Right lobe of liver (tissue), 6 donors: Measurements from ENCODE around the gene RIC1. TPM values are rescaled to one million over a fixed set of nuclear protein-coding genes. Genes with fewer than 3 reads are reported as not detected.
A peak's percentile ranks its signal among the peaks of the same experiment; 100 is the strongest.

Experiments used
- ATAC-seq, 4 donors: fragments of 200-7000 bp; cut with Tn5 transposase; one replicate each; pipeline ENCODE4 v1.9.1; 2020; ENCODE audit warnings: mild to moderate bottlenecking in 4 of 4, moderate library complexity in 4 of 4
- DNase-seq, 3 donors: peaks; one replicate each; pipeline ENCODE4 v3.0.0-alpha.2; 2020
- H3K27ac ChIP-seq, 3 donors: fragments of 200-600 bp; one replicate each; pipeline ENCODE4 v1.8.0; 2022
- H3K27me3 ChIP-seq, 2 donors: fragments of 200-600 bp; one replicate each; pipeline ENCODE4 v1.8.0; 2022
- H3K36me3 ChIP-seq, 4 donors: fragments of 200-600 bp; sonication (generic) in 1 of 4; one replicate each; pipeline versions ENCODE4 v1.5.1 to v1.8.0; 2017 to 2022; ENCODE audit warnings: control low read depth in 1 of 4
- H3K4me1 ChIP-seq, 4 donors: fragments of 200-600 bp; sonication (generic) in 1 of 4; one replicate each; pipeline versions ENCODE4 v1.5.1 to v1.8.0; 2017 to 2022; ENCODE audit warnings: control low read depth in 1 of 4
- H3K4me3 ChIP-seq, 3 donors: fragments of 200-600 bp; one replicate each; pipeline ENCODE4 v1.8.0; 2022
- H3K9me3 ChIP-seq, 4 donors: fragments of 200-600 bp; sonication (generic) in 1 of 4; one replicate each; pipeline versions ENCODE4 v1.5.1 to v1.8.0; 2017 to 2022; ENCODE audit warnings: control low read depth in 1 of 4
- POLR2A ChIP-seq: fragments of 450-650 bp; IDR thresholded peaks from one replicate; pipeline ENCODE4 v1.6.1; 2017; ENCODE audit warnings: antibody characterized with exemption, mild to moderate bottlenecking
- WGBS: methylation state at CpG from one replicate; pipeline ENCODE4 v1.1.6; 2018; ENCODE audit warnings: low coverage, low lambda C conversion rate; ENCODE audit not compliant: insufficient coverage; ENCODE audit errors: missing lambda C conversion rate; 5-methylcytosine and 5-hydroxymethylcytosine counted together
- intact Hi-C, 2 donors: fragments of 100-400 bp; cut with DNase I; formaldehyde crosslinking; loops; one replicate each; pipeline versions ENCODE4 v1.11.2 to v1.14.1; 2022
- total RNA-seq, 6 experiments: library from RNA; depleted of rRNA in 2 of 6; stranded (reverse); fragments of >200 nt in 2 of 6; fragmentation: NEBNext Ultra II Directional in 3 of 6; extraction: Animal tissue kit (Norgen Biotek cat#: 25700) in 3 of 6; gene quantifications; one replicate each; pipeline versions ENCODE4 v1.1.0 to v1.2.4, GENCODE V29; 2016 to 2023
- TF ChIP-seq, protein P1 (sequence below), 4 donors: fragments of 200-600 bp in 3 of 4; fragments of 450-650 bp in 1 of 4; IDR thresholded peaks; one replicate each; pipeline versions ENCODE4 v1.5.1 to v1.8.0; 2016 to 2022; ENCODE audit warnings: antibody characterized with exemption in 4 of 4, mild to moderate bottlenecking in 2 of 4
- donor health status: DM: no; HTN: yes; CAD: no.
- donor health status: DM: no; HTN: no; CAD: no.
- donor health status: DM: no; HTN: no; CAD: no.
- donor health status: DM: no; HTN: yes; CAD: no.
- donor health status: DM: no; HTN: yes; CAD: no.

Gene RIC1
- total RNA-seq, 6 experiments from 2014 or later, result 9.7 to 18.4 (median 10.5) TPM

GRCh38 chr9:5582835-5583195 lies 46.1 kb upstream of the RIC1 start:
- Histone ChIP-seq H3K4me1 (no peaks in the 10 kb centered on the region), H3K27me3 (no peaks in the 10 kb centered on the region), H3K27ac (no peak overlapping the region), H3K36me3 (no peaks in the 10 kb centered on the region), H3K4me3 (no peak overlapping the region), H3K9me3 (no peaks in the 10 kb centered on the region)
- TF ChIP-seq, protein P1, sequence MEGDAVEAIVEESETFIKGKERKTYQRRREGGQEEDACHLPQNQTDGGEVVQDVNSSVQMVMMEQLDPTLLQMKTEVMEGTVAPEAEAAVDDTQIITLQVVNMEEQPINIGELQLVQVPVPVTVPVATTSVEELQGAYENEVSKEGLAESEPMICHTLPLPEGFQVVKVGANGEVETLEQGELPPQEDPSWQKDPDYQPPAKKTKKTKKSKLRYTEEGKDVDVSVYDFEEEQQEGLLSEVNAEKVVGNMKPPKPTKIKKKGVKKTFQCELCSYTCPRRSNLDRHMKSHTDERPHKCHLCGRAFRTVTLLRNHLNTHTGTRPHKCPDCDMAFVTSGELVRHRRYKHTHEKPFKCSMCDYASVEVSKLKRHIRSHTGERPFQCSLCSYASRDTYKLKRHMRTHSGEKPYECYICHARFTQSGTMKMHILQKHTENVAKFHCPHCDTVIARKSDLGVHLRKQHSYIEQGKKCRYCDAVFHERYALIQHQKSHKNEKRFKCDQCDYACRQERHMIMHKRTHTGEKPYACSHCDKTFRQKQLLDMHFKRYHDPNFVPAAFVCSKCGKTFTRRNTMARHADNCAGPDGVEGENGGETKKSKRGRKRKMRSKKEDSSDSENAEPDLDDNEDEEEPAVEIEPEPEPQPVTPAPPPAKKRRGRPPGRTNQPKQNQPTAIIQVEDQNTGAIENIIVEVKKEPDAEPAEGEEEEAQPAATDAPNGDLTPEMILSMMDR (IDR thresholded peaks at IDR 0.05), result no peak
- TF ChIP-seq POLR2A, result no peak
- no peak for DNase-seq
- WGBS, result 14% methylated on average over 2 of the region's 2 CpGs
- intact Hi-C loops, result no loop called here
- ATAC-seq, result peak; percentile 54 to 73 (median 67)

- no peak for ATAC-seq
- H3K27ac ChIP-seq, result no peak overlapping the region
- intact Hi-C loops, result no loop called here
Measured at GRCh38 chr9:5586391-5586802, 42.5 kb upstream of the RIC1 start.

GRCh38 chr9:5587024-5587423 lies 41.9 kb upstream of the RIC1 start:
- intact Hi-C loops, result no loop called here
- Histone ChIP-seq H3K27me3 (no peaks in the 10 kb centered on the region), H3K4me3 (no peak overlapping the region), H3K4me1 (no peaks in the 10 kb centered on the region), H3K36me3 (no peaks in the 10 kb centered on the region), H3K9me3 (no peaks in the 10 kb centered on the region), H3K27ac (no peak overlapping the region)
- WGBS, result 80% methylated on average over 1 of the region's 1 CpG
- no peak for TF ChIP-seq POLR2A
- TF ChIP-seq, protein P1 (IDR thresholded peaks at IDR 0.05), result no peak
- DNase-seq (no peak), ATAC-seq (no peak)

More at GRCh38 chr9:5586391-5586802, 42.5 kb upstream of the RIC1 start:
- no peak for DNase-seq
- no peak for TF ChIP-seq POLR2A
- no peak overlapping the region for H3K4me3 ChIP-seq
- H3K36me3 ChIP-seq, result no peaks in the 10 kb centered on the region
- no peaks in the 10 kb centered on the region for H3K4me1 ChIP-seq
- H3K9me3 ChIP-seq, result no peaks in the 10 kb centered on the region
- H3K27me3 ChIP-seq, result no peaks in the 10 kb centered on the region

DNA sequence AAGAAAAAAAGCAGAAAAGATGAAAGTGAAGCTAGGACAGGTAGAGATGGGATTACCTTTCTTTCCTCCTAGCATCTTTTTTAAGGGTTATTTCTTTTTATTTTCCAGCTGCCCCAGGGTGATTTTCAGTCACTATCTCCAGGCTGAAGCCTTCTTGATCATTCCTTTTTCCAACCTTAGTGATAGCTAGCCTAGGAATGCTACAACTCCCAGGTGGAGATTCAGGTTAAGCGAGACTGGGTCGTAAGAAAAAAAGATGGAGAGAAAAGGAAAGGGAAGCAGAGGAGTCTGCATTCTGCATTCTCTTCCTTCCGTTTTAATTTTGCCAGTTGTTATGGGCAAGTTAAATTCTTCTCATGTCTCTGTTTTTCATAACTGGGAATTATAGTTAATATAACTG lies 36.7 kb upstream of the RIC1 start:
- TF ChIP-seq POLR2A, result no peak
- TF ChIP-seq, protein P1 (IDR thresholded peaks at IDR 0.05), result no peak
- no peak overlapping the region for H3K27ac ChIP-seq
- no peaks in the 10 kb centered on the region for H3K36me3 ChIP-seq
- H3K4me3 ChIP-seq, result no peak overlapping the region
- no peaks in the 10 kb centered on the region for H3K9me3 ChIP-seq
- intact Hi-C loops, result loop anchor here in 1 of 2 donors (10.0 kb wide), 1 partner anchor 147 kb away; no protein-coding TSS in a partner anchor
- no peaks in the 10 kb centered on the region for H3K4me1 ChIP-seq
- ATAC-seq (no peak), DNase-seq (no peak)
- 77% methylated on average over 3 of the region's 3 CpGs for WGBS
- H3K27me3 ChIP-seq, result no peaks in the 10 kb centered on the region

GRCh38 chr9:5592904-5593303 lies 36.0 kb upstream of the RIC1 start:
- Histone ChIP-seq H3K9me3 (no peaks in the 10 kb centered on the region), H3K36me3 (no peaks in the 10 kb centered on the region), H3K4me3 (no peak overlapping the region), H3K27ac (no peak overlapping the region), H3K27me3 (no peaks in the 10 kb centered on the region), H3K4me1 (no peaks in the 10 kb centered on the region)
- intact Hi-C loops, result loop anchor here in 1 of 2 donors (10.0 kb wide), 1 partner anchor 148 kb away; no protein-coding TSS in a partner anchor
- WGBS, result 64% methylated on average over 5 of the region's 5 CpGs
- no peak for ATAC-seq
- no peak for DNase-seq
- TF ChIP-seq, protein P1 (IDR thresholded peaks at IDR 0.05), result no peak
- TF ChIP-seq POLR2A, result no peak
